Dedifferentiated amniotic fluid mesenchymal stem cell (primary cell): ENCODE measurements around the gene HOXC10.

ENCODE experiments used
- DNase-seq: peaks from one replicate; pipeline ENCODE4 v3.0.0-alpha.2; 2016; ENCODE audit errors: extremely low spot score

HOXC10 gene

DNA sequence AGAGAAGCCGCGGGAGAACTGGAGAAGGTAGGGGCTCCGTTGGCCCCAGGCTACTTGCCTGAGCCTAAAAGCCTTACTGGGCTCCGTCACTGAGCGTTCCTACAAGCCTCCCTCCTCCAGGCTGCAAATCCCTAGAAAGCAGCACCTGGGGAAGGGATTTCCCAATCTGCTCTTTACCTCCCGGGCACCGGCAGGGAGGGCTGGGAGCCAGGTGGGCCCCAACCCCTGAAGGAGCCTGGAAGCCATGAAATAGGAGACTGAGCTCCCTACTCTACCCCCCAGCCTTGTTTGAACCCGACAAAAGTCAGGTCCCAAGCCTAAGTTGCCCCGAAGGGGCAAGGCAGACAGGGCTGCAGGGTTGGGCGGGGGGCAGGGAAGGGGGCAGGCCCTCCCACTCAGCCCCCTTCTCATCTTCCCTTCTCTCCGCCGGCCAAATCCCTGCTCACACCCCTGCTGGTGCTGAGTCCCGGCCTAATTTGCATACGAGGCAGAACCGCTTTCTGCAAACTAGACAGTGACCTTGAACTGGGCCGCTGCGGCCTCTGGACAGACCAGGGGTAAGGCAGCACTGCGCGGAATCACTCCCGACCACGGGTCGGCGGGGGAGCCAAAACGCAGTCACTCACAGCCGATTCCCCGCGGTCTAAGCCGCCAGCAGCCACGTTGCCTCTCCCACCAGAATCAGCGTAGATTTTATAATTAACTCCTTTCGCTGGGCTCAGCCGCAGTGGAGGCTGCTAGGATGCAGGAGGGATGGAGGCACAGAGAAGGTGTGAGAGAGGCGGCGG, 34.0 kb upstream of the HOXC10 start:
- no peak for DNase-seq

DNA sequence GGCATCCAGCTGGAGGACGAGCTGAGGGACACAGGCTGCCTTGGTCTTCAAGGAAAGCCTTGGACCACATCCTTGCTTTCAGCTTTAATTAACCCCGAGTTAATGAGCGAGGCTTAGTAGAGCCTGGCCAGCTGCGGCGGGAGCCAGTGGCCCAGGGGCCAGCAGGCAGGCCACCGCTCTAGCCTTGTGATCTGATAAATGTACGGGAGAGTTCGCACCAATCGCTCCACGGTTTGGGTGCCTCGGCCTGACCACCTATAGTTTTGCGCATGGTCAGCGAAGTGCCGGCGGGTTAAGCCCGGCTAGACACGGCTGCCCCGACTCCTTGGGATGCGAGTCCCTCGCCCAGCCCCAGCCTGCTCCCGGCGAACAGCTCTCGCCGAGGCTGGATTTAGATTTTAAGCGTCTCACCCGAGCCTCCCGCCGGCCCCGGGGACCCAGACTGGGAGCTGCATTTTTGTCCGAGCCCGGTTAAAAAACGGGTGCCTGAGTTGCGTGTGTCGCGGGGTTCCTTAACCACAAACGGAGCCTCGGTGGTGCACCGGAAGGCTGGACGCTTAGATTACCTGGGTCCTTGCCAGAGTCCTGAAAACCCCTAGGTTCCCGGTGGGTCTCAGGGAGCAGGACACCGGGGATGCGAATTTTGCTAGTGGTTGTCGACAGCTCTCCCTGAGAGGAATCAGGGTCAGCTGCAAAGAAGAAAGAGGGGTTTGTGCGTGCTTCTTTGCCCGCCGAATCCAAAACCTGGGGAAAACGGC, 33.2 kb upstream of the HOXC10 start:
- DNase-seq: no peak

DNA sequence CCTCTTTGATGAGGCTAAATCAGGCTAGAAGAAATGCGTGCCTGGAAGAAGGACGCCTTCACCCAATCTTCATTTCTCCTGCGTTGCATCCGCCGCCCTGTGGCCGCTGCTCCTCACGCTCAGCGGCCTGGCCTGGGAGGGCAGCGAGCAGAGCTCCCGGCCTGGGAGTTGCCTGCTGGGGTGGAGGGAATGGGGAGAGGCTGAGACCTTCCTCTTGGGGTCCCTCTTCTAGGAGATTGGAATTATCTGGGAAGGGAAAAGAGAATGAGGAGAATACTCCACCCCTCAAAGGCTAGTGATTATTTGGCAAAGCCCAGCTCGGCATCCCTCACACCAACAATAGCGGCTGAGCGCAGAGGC, 32.6 kb upstream of the HOXC10 start:
- DNase-seq: no peak

DNA sequence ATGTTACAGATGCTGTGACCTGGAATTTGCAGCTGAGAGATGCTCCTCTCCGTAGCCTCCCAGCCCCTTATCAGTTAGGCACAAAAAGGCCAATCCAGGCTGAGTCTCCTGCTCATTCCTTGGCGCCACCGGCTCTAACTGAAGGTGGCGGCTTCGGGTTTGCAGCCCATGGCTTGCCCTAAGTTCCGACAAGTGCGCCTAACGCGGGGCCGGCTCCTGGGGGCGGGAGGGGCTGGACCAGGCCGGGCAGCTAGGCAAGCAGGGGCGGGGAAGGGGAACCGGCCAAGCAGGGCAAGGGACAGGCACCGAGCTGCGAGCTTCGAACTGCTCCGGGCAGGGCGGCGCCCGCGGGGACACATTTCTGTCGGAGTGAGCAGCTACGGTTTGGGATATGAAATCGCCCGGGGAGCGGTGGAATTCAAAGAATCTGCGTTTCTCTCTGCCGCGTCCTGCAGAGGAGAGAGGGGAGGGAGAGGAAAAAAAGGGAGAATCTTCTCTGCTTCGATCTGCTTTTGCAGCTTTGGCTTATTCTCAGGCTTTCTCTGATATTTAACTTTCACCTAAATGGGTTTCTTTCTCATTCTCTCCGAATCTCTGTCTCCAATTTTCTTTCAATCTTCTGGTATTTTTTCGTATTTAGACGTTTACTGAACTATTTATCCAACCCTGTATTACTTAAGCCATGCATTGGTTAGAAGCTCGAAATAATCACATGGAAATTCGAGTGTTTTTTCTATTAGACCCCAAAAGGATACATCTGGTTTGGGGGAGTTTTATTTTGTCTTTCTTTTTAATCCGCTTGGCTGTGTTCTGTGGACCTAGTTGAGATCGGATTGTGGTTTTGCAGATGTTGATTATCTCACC, 31.8 kb upstream of the HOXC10 start:
- no peak for DNase-seq

DNA sequence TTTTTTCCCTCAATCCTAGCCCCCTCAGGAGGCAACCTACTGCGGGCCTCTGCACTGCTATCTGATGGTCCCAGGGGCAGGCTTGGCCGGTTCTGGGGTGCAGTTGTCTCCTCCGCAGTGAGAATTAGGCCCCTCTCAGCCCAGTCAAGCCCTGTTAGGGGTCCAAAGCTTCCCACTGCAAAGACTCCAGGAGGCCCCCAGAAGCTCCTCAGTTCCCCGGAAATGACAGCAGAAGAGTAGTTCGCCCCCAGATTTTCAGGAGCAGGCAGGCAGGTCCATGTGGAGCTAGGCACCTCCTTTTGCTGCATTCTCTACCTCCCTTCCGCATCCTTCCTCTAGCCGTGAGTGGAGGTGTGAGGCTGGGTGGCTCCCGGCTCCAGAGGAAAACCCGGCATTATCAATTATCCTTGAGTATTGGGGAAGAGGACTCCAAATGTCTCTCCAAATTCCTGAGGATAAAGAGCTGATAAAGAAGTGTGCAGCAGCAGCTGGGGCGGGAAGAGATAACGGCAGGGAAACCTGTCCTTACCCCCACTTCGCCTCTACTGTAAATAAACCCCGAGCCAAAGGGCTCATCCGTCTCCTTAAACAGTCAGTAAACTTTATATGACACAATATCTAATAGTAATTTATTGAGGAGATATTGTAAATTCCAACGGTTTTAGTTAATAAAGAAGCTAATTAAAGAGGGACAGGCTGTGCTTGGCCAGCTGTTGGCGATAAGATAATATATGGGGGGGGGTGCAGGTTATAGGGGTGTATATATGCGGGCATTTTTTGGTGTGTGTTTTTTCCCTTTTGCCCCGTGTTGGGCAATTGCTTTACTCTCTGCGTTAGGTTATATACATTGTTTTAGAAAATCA, 30.9 kb upstream of the HOXC10 start:
- DNase-seq: no peak

DNA sequence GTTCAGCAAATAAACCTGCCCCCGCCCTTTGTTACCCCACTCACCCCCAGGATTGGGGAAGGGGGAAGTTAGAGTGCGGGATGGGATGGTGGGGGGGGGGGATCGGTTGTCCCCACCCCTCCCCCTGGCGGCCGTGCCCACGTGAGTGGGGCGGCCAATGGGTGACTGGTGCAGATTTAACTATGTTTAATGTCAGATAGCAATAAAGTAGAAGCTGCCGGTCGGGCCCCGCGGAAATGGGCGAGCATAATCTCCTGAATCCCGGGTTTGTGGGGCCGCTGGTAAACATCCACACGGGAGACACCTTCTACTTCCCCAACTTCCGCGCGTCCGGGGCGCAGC, 30.3 kb upstream of the HOXC10 start, which contains the start of gene HOXC12:
TSS of gene HOXC12 (plus strand) at position 210 of the 342 bp plus-strand sequence. CDS start at position 237, 27 bp downstream.
- no peak for DNase-seq

DNA sequence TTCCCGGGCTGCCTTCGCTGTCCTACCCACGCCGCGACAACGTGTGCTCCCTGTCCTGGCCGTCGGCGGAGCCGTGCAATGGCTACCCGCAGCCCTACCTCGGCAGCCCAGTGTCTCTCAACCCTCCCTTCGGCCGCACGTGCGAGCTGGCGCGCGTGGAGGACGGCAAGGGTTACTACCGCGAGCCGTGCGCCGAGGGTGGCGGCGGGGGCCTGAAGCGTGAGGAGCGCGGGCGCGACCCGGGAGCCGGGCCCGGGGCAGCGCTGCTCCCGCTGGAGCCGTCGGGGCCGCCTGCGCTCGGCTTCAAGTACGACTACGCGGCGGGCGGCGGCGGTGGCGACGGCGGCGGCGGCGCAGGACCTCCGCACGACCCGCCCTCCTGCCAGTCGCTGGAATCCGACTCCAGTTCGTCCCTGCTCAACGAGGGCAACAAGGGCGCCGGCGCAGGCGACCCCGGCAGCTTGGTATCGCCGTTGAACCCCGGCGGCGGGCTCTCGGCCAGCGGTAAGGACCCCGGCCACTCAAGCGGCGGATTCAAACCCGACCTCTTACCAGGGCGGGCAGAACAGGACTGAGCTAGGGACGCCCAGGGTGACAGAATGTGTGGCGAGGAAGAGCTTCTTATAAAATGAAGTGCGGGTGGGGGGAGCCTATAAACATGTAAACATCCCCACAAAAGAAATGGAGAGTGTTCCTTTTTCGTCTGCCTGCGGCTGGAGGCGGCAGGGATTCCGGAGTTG, 29.7 kb upstream of the HOXC10 start:
- DNase-seq: no peak

DNA sequence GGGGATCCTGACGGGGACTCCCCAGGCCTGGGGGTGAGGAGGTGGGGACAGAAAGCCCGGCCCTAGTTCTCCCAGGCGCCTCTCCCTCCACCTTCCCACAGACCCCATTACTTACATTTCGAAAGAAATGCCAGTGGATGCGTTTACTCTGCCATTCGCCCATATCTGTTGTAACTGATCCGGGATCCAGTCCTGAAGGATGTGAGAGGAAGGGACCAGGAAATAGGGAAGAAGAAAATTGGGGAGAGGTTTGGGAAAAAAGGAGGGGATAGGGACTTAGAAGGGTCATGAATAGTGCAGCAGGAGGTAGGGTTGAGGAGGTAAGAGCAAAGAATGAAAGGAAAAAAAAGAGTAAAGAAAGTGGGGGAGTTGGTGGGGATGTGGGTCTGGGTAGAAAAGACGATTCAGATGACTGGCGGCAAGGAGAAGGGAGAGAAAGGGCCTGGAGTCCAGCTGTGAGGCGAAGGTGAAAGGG, 29.1 kb upstream of the HOXC10 start:
- DNase-seq: no peak

DNA sequence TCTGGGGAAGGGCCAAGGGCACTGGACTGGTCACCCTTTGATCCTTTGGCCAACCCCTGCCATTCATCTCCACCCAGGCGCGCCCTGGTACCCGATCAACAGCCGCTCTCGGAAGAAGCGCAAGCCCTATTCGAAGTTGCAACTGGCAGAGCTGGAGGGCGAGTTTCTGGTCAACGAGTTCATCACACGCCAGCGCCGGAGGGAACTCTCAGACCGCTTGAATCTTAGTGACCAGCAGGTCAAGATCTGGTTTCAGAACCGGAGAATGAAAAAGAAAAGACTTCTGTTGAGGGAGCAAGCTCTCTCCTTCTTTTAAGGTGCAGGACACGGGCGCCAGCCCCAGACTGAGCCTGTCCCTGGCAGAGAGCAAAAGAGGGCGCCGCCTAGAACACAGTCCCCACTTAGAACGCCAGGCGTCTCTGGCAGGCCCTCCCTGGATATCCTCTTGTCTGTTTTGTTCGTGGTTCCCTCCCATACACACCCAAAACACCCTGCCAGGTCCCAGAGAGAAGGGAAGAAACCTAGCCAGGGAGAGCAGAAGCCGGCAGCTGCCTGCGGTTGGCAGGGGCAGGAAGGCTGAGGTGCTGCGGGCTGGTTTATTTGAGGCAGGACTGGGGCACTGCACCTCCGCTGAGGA, 28.6 kb upstream of the HOXC10 start:
- no peak for DNase-seq

DNA sequence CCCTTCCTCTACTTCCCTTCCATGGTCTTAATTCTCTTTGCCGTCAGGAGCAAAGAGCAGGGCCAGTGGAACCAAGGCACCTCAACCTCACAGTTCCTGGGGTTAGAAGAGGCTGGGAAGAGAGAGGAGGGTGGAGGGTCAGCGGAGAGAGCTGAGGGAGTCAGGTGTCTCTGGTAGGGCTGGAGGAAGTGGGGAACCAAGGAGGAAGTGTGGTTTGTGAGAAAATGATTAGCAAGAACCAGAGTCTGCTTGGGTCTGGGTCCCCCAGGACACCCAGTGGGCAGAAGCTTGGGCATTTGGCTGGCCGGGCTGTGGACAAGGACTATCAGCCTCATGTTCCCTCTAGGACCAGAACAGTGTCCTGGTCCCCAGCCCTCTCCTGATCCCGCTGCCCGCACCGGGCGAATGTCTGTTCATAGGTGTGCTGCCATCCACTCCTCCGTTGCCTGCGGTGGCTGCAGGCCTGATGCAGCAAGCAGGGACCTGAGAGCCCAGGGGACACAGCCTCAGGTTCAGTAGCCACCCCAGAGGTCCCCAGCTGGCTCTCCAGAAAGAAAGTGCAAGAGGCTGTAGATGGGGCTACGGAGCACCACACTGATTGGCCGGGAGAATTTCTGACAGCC, 27.9 kb upstream of the HOXC10 start:
- no peak for DNase-seq

DNA sequence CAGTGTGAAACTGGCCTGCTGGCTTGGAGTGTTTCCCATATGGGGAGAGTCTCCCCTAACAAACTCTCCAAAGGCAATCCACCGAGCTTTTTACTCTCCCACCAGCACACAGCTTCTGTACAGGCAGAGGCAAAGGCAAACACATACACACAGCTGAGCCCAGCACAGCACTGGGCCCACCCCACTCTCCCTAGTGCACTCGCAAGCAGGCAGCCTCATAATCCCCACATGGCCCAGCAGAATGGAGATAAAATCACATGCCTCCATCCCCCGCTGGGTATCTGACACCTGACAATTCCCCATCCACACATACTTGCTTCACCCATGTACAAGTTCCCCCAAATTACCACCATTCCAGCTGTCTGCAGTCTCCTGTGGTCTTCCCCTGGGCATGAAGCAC, 26.8 kb upstream of the HOXC10 start:
- DNase-seq: no peak

DNA sequence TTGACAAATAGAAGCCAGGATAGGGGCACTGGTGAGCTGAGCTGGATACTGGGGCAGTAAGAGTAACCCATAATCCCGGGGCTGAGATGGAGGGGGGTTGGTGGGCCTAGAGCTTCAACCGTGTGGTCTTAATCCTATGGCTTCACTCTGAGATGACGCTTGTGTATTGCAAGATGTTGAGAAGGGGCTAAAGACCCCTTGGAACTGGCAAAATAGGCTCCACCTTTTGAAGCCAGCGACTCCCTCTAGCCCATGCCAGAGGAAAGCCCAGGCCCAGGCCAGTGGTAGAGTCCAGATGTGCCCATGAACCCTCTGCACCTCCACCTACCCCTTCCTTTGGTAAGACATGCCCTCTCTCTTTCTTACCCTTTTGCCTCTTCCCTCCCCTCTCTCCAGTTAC, 25.6 kb upstream of the HOXC10 start:
- DNase-seq: no peak

DNA sequence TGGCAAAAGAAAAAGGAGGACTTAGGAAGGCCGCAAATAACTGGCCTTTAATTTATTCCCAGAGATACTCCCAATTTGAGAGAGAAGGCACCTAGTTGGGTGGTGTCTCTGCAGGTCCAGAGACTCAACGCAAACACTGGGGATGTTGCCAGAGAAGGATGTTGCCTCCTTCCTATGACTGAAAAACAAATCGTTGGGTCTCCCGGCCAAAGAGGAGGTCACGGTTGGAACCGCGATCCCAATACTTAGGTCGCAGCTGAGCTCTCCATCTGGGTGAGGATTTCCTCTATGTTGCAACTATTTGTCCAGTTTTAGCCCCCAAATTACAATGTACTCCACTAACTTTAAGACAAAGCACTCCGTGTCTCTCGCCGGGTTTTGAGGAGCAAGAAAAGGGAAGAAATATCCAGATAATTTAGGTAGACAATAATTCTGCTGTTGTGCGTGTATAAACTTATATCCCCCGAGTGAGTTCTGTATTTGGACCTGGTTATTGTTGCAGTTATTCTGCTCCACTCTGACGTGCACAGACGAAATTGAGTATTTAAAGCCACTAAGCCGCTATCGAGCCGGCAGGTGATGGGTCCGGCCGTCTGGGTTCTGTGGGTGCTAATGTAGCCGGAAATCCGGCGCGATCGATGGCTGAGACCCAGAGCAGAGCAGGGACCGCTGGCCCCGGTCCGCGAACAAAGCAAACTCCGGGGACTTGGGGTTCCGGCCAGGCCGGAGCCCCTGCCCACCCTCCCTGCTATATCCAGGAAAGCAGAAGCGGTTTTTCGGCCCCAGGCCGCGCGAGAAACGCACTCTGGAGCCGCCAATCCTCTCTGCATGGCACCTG, 24.5 kb upstream of the HOXC10 start:
- no peak for DNase-seq

DNA sequence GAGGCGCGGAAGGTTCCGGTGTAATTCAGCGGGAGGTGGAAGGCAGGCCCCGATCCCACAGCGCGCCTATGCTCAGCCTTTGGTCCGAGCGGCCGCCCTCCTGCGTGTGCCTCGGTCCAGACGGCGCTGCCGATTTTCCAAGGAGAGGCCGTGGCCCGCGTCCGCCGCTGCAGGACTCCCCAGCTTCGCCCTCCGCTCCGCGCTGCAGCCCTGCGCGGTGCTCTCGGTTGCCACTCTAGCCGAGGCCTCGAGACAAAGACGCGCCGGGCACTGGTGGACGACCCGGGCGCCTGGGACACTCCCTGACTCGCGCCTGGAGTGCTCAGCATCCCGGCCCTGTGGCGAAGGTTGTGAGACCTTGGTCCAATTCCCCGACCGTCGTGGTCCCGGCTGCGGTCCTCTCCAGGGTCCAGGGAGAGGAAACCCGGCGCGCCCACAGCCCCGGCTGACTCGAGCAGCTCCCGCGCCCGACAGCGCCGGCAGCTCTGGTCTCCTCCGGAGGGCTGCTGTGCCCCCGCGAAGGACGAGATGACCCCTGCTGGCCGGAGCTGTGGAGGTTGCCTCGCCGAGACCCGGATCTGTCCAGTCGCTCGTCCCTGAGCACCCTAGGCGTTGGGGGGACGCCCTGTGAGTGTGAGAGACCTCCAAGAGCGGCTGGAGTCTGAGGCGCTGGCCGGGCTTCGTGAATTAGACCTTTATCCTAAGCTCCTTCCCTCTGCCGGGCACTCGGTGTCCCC, 23.8 kb upstream of the HOXC10 start:
- DNase-seq: no peak

DNA sequence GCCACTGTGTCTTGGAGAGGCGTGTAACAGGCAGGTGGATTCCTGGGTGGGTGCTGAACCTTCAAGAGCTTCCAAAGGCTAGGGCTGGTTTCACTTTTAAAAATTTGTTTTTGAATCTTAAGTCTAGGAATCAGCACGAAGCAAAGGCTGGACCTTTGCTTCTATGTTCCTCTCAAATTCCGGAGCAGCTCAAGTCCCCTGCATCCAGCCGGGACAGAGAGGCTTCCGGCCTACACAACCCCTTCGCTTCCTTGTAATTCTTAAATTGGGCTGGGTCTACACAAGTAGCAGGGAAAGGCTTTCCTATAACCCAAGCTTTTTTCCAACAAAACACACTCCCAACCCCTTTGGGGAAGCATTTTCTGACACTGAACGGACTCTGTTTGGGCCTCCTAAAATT, 21.9 kb upstream of the HOXC10 start:
- DNase-seq: no peak

DNA sequence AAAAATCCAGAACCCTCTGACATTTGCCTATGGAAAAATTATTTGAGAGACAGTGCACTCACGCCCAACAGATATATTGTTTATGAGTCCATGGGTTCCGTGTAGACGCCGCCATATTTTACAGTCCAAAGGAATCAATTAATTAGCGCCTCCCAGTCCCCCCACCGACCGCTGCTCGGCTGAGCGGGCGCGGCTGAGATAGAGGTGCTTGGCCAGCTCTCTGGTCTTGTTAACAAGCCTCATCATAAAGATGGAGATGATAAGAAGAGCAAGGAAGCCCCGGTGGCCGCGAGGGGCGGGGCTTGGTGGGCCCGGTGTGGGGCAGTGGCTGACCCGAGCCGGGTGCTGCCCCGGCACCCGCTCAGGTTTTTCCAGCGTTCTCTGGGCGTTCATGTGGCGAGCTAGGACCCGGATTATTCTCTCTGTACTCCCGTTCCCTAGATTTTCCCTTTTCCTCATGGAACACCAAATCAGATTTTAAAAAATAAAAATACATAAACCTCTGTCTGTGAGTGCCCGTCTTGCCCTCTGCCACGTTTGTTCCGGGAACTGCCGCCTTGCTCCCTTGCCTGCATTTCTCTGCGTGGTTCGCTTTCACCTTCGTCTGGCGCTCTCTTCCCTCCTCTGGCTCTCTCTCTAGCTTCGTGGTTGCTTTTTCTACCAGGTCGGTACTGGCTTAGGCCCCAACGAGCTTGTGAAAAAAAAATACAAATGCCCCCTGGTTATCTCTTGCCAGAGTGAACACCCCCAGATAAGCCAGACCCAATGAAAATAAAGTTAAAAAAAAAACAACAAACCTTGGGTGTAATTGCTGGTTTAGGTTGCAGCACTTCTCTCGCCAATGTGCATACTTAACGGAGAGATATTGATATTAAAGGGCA, 21.3 kb upstream of the HOXC10 start:
- no peak for DNase-seq

DNA sequence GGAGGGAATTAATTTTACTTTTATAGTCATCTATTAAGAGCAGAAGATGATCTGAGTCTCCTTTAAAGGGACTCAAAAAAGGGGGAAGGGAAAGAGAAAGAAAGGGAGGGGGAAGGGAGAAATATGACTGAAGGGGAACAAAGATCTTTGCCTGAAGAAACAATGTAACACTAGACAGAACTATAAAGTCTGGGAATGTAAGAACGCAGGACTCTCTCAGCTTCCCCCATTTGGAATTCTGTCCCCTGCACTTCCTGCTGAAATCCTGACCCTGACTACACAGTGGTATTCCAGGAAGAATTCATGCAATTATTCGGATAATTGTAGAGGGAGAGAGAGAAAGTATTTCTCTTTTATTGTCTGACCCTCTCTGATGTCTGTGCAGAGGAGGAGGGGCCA, 20.6 kb upstream of the HOXC10 start:
- DNase-seq: no peak
